ENCODE measurements around the gene SIM1.

GRCh38 chr6:100388868-100389519 is 75.7 kb downstream of the SIM1 start:
- TF ChIP-seq CTCF (IDR thresholded peaks at IDR 0.05; ENCODE audit: insufficient read depth, low read length, poor library complexity, severe bottlenecking) (no peak), EZH2phosphoT487 (conservative IDR thresholded peaks at IDR 0.05; ENCODE audit: low read length) (no peak)

Measured in SU-DHL-6 (cell line).